Neuron (in vitro differentiated cells): ENCODE results near the gene APBA2.

Experiments
- H2AFZ ChIP-seq: one replicate; pipeline ENCODE4 v1.6.1; 2013; ENCODE audit warnings: low read depth, mild to moderate bottlenecking, inconsistent platforms, low read length, moderate library complexity
- H3K27me3 ChIP-seq: one replicate; pipeline ENCODE4 v1.6.1; 2013; ENCODE audit warnings: low read length; ENCODE audit not compliant: insufficient read depth
- H3K36me3 ChIP-seq: one replicate; pipeline ENCODE4 v1.6.1; 2013; ENCODE audit warnings: low read length; ENCODE audit not compliant: insufficient read depth
- H3K4me1 ChIP-seq: one replicate; pipeline ENCODE4 v1.6.1; 2013; ENCODE audit warnings: low read length; ENCODE audit not compliant: insufficient read depth
- H3K4me3 ChIP-seq: 2 replicates; pipeline ENCODE4 v1.5.1; 2013; ENCODE audit warnings: mild to moderate bottlenecking, low read length, moderate library complexity
- H3K9me3 ChIP-seq: one replicate; pipeline ENCODE4 v1.6.1; 2013; ENCODE audit warnings: low read length

Gene APBA2

GRCh38 chr15:28917791-28918140 is 32.0 kb downstream of the APBA2 start:
- H3K27me3 ChIP-seq = no peaks in the 10 kb centered on the region
- H3K36me3 ChIP-seq = peaks cover 20% of the 10 kb centered on the region
- peaks cover 8% of the 10 kb centered on the region for H3K9me3 ChIP-seq
- H3K4me3 ChIP-seq = no peak overlapping the region
- H3K4me1 ChIP-seq = peaks cover 15% of the 10 kb centered on the region
- H2AFZ ChIP-seq = no peak overlapping the region

- no peaks in the 10 kb centered on the region for H3K27me3 ChIP-seq
- peaks cover 11% of the 10 kb centered on the region for H3K9me3 ChIP-seq
- no peak overlapping the region for H2AFZ ChIP-seq
- H3K4me3 ChIP-seq = no peak overlapping the region
- peaks cover 14% of the 10 kb centered on the region for H3K4me1 ChIP-seq
- H3K36me3 ChIP-seq = peaks cover 25% of the 10 kb centered on the region
These were observed 32.6 kb downstream of the APBA2 start for GRCh38 chr15:28918141-28918983.

GRCh38 chr15:28919201-28919635 is 33.4 kb downstream of the APBA2 start:
- Histone ChIP-seq H3K4me1 (peaks cover 5% of the 10 kb centered on the region), H2AFZ (no peak overlapping the region), H3K9me3 (peaks cover 15% of the 10 kb centered on the region), H3K36me3 (peaks cover 33% of the 10 kb centered on the region), H3K27me3 (no peaks in the 10 kb centered on the region), H3K4me3 (no peak overlapping the region)

GRCh38 chr15:28919679-28920655 is 34.2 kb downstream of the APBA2 start:
- Histone ChIP-seq H3K36me3 (peaks cover 37% of the 10 kb centered on the region), H3K9me3 (peaks cover 18% of the 10 kb centered on the region), H2AFZ (no peak overlapping the region), H3K27me3 (no peaks in the 10 kb centered on the region), H3K4me3 (no peak overlapping the region), H3K4me1 (no peaks in the 10 kb centered on the region)

- Histone ChIP-seq H3K27me3 (no peaks in the 10 kb centered on the region), H3K4me1 (no peaks in the 10 kb centered on the region), H3K4me3 (no peak overlapping the region), H2AFZ (no peak overlapping the region), H3K9me3 (peaks cover 18% of the 10 kb centered on the region), H3K36me3 (peaks cover 37% of the 10 kb centered on the region)
These were observed 35.1 kb downstream of the APBA2 start for GRCh38 chr15:28920781-28921331.

GRCh38 chr15:28921336-28921735 is 35.6 kb downstream of the APBA2 start:
- Histone ChIP-seq H3K4me1 (no peaks in the 10 kb centered on the region), H3K4me3 (no peak overlapping the region), H3K9me3 (peaks cover 18% of the 10 kb centered on the region), H3K36me3 (peaks cover 37% of the 10 kb centered on the region), H2AFZ (no peak overlapping the region), H3K27me3 (no peaks in the 10 kb centered on the region)

GRCh38 chr15:28921919-28922706 is 36.3 kb downstream of the APBA2 start:
- Histone ChIP-seq H3K9me3 (peaks cover 18% of the 10 kb centered on the region), H3K4me1 (no peaks in the 10 kb centered on the region), H3K36me3 (peaks cover 37% of the 10 kb centered on the region), H2AFZ (no peak overlapping the region), H3K4me3 (no peak overlapping the region), H3K27me3 (no peaks in the 10 kb centered on the region)

GRCh38 chr15:28922707-28923012 is 36.9 kb downstream of the APBA2 start:
- Histone ChIP-seq H2AFZ (no peak overlapping the region), H3K9me3 (peaks cover 18% of the 10 kb centered on the region), H3K36me3 (peaks cover 37% of the 10 kb centered on the region), H3K4me3 (no peak overlapping the region), H3K27me3 (no peaks in the 10 kb centered on the region), H3K4me1 (no peaks in the 10 kb centered on the region)

- Histone ChIP-seq H2AFZ (no peak overlapping the region), H3K27me3 (no peaks in the 10 kb centered on the region), H3K9me3 (peaks cover 20% of the 10 kb centered on the region), H3K4me1 (no peaks in the 10 kb centered on the region), H3K36me3 (peaks cover 43% of the 10 kb centered on the region), H3K4me3 (no peak overlapping the region)
These were observed 38.0 kb downstream of the APBA2 start for GRCh38 chr15:28923726-28924280.

GRCh38 chr15:28927043-28927442 is 41.3 kb downstream of the APBA2 start:
- Histone ChIP-seq H3K36me3 (peaks cover 35% of the 10 kb centered on the region), H3K4me3 (no peak overlapping the region), H2AFZ (no peak overlapping the region)

GRCh38 chr15:28929200-28929599 is 43.4 kb downstream of the APBA2 start:
- H3K36me3 ChIP-seq = peaks cover 15% of the 10 kb centered on the region
- H3K9me3 ChIP-seq = peaks cover 23% of the 10 kb centered on the region
- H3K27me3 ChIP-seq = no peaks in the 10 kb centered on the region
- no peaks in the 10 kb centered on the region for H3K4me1 ChIP-seq
- H3K4me3 ChIP-seq = no peak overlapping the region
- no peak overlapping the region for H2AFZ ChIP-seq

More at GRCh38 chr15:28927043-28927442, 41.3 kb downstream of the APBA2 start:
- Histone ChIP-seq H3K27me3 (no peaks in the 10 kb centered on the region), H3K4me1 (no peaks in the 10 kb centered on the region), H3K9me3 (peaks cover 30% of the 10 kb centered on the region)

- H3K27me3 ChIP-seq = no peaks in the 10 kb centered on the region
- no peak overlapping the region for H3K4me3 ChIP-seq
- H3K9me3 ChIP-seq = peaks cover 21% of the 10 kb centered on the region
- H3K4me1 ChIP-seq = no peaks in the 10 kb centered on the region
- peaks cover 10% of the 10 kb centered on the region for H3K36me3 ChIP-seq
- H2AFZ ChIP-seq = no peak overlapping the region
These were observed 44.2 kb downstream of the APBA2 start for GRCh38 chr15:28930011-28930410.
